ENCODE data around the gene ARFGEF3.

GRCh38 chr6:138372711-138373463, 211.1 kb downstream of the ARFGEF3 start:
- TF ChIP-seq CTCF (IDR thresholded peaks at IDR 0.05; ENCODE audit: low read depth, low read length): no peak
- no peak for TF ChIP-seq EZH2phosphoT487 (IDR thresholded peaks at IDR 0.05; ENCODE audit: low read depth)
